ENCODE measurements around the gene LIN9. TPM values are rescaled to one million over a fixed set of nuclear protein-coding genes. Genes with fewer than 3 reads are reported as not detected.
A peak's percentile ranks its signal among the peaks of the same experiment; 100 is the strongest.

LIN9 gene
- total and polyA plus RNA-seq, 2 experiments from 2014 or later: 9.7 to 11.3 TPM

DNA sequence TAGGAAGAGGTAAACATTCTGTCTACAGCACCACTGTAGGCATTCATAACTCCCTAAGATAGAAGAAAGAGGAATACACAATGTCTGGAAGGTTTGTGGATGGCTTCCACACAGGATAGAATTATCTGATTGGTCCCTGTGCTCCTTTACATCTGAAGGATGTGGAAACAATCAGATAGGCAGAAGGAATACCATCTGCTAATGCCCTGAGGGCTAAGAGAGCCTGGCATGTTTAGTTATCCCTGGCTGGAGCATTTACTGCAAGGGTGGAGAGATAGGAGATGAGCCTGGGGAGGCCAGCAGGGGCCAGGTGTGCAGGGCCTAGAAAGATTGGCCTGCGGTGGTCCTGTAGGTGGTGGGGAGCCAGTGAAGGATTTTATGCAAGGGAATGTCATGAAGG is 113.8 kb downstream of the LIN9 start:
- no peak overlapping the region for H3K27ac ChIP-seq
- no peak overlapping the region for H3K4me3 ChIP-seq
- H3K9me3 ChIP-seq (ENCODE audit: low read depth): no peaks in the 10 kb centered on the region
- no peak for DNase-seq (ENCODE audit: low read depth in 1 of 2, low spot score in 1 of 2)
- no peaks in the 10 kb centered on the region for H3K36me3 ChIP-seq
- no peak for TF ChIP-seq CTCF (IDR thresholded peaks at IDR 0.05; ENCODE audit: low read depth, low read length)
- no peaks in the 10 kb centered on the region for H3K27me3 ChIP-seq
- H3K4me1 ChIP-seq (ENCODE audit: low read depth): no peaks in the 10 kb centered on the region

GRCh38 chr1:226187380-226187779 is 121.6 kb downstream of the LIN9 start:
- no peak for DNase-seq (ENCODE audit: low read depth in 1 of 2, low spot score in 1 of 2)
- Histone ChIP-seq H3K9me3 (ENCODE audit: low read depth) (no peaks in the 10 kb centered on the region), H3K27me3 (no peaks in the 10 kb centered on the region), H3K27ac (peak overlapping the region; percentile 98), H3K4me3 (peak overlapping the region; percentile 98), H3K36me3 (no peaks in the 10 kb centered on the region), H3K4me1 (ENCODE audit: low read depth) (peaks cover 16% of the 10 kb centered on the region)
- TF ChIP-seq CTCF (IDR thresholded peaks at IDR 0.05; ENCODE audit: low read depth, low read length): no peak

- no peaks in the 10 kb centered on the region for H3K27me3 ChIP-seq
- no peaks in the 10 kb centered on the region for H3K36me3 ChIP-seq
- no peak for TF ChIP-seq CTCF (IDR thresholded peaks at IDR 0.05; ENCODE audit: low read depth, low read length)
- H3K27ac ChIP-seq: peak overlapping the region; percentile 98
- no peak for DNase-seq (ENCODE audit: low read depth in 1 of 2, low spot score in 1 of 2)
- H3K4me1 ChIP-seq (ENCODE audit: low read depth): peaks cover 20% of the 10 kb centered on the region
- H3K4me3 ChIP-seq: peak overlapping the region; percentile 98
- no peaks in the 10 kb centered on the region for H3K9me3 ChIP-seq (ENCODE audit: low read depth)
These were observed 122.0 kb downstream of the LIN9 start for GRCh38 chr1:226187019-226187322.

GRCh38 chr1:226186124-226187018 is 122.6 kb downstream of the LIN9 start, which contains the start of gene ACBD3:
Gene ACBD3 (minus strand): TSS chr1:226186741. CDS start chr1:226186675, 66 bp downstream.
- DNase-seq (ENCODE audit: low read depth in 1 of 2, low spot score in 1 of 2): peak; percentile 89 to 93
- H3K36me3 ChIP-seq: no peaks in the 10 kb centered on the region
- H3K27me3 ChIP-seq: no peaks in the 10 kb centered on the region
- H3K9me3 ChIP-seq (ENCODE audit: low read depth): no peaks in the 10 kb centered on the region
- TF ChIP-seq CTCF (IDR thresholded peaks at IDR 0.05; ENCODE audit: low read depth, low read length): no peak
- H3K4me1 ChIP-seq (ENCODE audit: low read depth): peaks cover 20% of the 10 kb centered on the region
- H3K27ac ChIP-seq: peak within 1 kb of the TSS; percentile 98
- peak within 1 kb of the TSS; percentile 98 for H3K4me3 ChIP-seq

DNA sequence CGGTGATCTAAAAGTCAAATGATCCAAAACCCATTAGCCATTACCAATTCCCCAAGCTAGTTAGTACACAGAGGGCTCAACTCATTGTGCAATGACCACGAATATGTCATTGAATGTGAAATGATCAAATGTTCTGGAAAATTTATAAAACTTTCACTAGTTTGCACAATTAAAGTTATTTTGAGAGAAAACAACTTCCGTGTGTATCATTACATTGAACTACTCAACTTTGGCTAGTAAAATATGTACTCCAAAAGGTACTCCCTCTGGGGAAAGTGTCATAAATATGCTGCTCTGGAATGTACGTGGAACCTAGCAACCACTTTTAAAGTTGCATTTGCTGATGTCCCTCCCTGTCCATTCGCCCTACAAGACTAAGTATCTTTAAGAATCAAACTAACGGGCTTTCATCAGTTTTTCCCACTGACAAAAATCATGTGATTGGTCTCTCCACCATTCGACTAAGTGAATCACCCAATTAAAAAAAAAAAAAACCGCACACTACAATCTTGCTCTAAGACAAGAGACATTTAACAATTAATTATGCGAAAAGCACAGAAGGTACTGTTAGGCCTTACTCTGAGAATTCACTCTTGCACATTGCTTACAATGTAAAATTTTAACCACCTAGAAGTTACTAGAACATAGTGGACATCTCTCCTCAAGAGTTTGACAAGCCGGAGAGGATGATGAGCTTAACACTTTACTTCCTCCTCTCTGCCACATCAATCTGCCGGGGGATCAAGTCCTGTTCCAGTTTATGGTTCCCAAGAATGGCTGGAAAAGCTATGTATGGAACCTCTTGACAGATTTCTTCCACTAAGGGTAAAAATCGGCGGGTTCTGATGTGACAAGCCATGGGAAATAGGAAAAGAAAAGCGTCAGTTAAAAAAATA is 123.6 kb downstream of the LIN9 start:
- peak in 1 of 2 donors; percentile 30 for DNase-seq (ENCODE audit: low read depth in 1 of 2, low spot score in 1 of 2)
- no peaks in the 10 kb centered on the region for H3K36me3 ChIP-seq
- peaks cover 20% of the 10 kb centered on the region for H3K4me1 ChIP-seq (ENCODE audit: low read depth)
- no peak for TF ChIP-seq CTCF (IDR thresholded peaks at IDR 0.05; ENCODE audit: low read depth, low read length)
- H3K9me3 ChIP-seq (ENCODE audit: low read depth): no peaks in the 10 kb centered on the region
- no peaks in the 10 kb centered on the region for H3K27me3 ChIP-seq
- peak overlapping the region; percentile 98 for H3K27ac ChIP-seq
- peak overlapping the region; percentile 98 for H3K4me3 ChIP-seq
